NCI-H345 treated with DMSO at 0.1 percent for 48 hours (cell line): ENCODE measurements around the gene DDX28.
"Not testable (repeated sequence)": the region's sequence is repeated elsewhere in the genome, so short reads cannot be mapped to it uniquely, and the experiment has no call there.

Experiments
- DNase-seq: peaks from one replicate; lab custom pipeline; 2025; ENCODE audit not compliant: unreplicated experiment; lab: John Stamatoyannopoulos, UW

The DDX28 gene

GRCh38 chr16:67995423-67995822, 27.6 kb downstream of the DDX28 start:
- no peak for DNase-seq

DNA sequence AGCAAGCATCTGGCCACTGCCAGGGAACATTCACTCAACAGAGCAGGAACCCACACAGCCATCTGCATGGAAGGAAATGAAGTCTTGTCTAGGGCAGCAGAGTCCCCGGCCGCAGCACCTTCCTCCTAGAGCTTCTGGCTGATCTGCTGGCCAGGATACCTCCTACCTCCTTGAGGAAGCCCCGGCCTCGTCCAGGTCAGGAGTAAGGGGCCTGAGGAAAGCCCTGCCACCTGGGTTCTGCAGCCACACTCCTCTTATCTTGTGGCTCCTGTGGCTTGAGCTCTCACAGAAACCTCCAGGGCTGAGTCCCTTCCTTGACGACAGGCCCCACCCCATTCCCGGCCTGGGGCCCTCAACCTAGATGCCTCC, 29.0 kb downstream of the DDX28 start:
- DNase-seq = not testable (repeated sequence)

- DNase-seq = peak; percentile 16
Observed at GRCh38 chr16:67993207-67994039, 29.6 kb downstream of the DDX28 start.

DNA sequence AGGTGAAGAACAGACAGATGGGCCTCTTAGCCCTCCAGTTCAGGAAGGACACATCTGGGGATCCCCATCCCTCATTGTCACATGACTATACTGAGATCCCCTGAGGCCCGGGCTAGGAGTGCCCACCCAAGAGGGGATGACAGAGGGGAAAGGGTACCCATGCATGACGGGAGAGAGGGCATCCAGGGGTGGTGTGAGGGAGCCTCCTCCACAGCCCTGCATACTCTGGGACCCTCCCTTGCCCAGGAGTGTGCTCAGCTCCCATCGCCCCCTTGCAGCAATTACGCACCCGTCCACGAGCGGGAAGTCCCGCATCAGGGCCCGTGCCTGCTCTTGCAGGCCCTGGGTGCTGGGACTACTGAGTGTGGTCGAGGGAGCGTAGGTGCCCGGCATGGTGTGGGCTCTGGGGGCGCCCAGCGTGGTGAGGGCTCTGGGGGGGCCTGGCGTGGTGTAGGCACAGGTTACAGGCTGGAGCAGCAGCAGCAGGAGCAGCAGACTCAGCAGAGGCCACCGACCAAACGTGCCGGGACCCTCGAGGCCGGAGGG, 30.3 kb downstream of the DDX28 start:
- no peak for DNase-seq

- DNase-seq = no peak
Observed at GRCh38 chr16:67990018-67990386, 33.0 kb downstream of the DDX28 start.

DNA sequence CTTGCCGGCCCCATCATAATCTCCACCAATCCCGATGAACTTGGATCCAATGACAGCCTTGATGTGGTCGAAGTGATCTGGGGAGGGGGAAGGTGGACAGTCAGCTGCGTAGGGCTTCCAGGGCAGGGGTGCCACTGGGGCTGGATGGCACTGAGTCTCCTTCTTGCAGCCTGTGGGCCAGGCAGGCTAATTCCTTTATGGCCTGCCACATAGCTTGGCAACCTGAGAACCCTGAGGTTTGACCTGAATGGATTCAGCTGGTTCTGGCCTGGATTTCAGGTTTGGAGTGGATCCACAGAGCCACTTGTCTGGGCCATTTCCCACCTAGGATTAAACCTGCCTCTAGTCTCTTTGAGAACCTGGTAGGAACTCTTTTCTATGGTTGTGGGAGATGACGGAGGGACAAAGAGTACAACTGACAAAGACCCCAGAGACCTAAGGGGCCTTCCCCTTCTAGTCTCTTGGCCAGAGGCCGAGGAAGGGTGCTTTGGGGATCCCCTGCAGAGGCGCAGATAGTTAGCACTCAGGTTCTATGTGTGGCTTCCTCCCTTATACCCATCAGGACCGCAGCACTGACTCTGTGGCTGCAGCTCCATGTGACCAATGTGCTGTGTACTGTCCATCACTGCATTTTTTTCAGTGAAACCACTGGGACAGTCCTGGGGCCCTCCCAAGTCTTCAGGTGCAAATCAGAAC, 33.6 kb downstream of the DDX28 start:
- DNase-seq = no peak

DNA sequence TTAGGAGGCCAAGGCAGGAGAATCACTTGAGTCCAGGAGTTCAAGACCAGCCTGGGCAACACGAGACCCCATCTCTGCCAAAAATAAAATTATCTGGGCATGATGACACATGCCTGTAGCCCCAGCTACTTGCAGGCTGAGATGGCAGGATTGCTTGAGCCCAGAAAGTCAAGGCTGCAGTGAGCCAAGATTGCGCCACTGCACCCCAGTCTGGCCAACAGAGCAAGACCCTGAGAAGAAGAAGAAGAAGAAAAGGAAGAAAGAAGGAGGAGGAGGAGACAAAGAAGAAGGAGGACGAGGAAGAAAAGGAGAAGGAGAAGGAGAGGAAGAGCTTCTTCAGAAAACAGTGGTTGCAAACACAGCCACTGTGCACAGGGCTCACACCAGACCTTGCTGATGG, 34.4 kb downstream of the DDX28 start:
- no peak for DNase-seq

DNA sequence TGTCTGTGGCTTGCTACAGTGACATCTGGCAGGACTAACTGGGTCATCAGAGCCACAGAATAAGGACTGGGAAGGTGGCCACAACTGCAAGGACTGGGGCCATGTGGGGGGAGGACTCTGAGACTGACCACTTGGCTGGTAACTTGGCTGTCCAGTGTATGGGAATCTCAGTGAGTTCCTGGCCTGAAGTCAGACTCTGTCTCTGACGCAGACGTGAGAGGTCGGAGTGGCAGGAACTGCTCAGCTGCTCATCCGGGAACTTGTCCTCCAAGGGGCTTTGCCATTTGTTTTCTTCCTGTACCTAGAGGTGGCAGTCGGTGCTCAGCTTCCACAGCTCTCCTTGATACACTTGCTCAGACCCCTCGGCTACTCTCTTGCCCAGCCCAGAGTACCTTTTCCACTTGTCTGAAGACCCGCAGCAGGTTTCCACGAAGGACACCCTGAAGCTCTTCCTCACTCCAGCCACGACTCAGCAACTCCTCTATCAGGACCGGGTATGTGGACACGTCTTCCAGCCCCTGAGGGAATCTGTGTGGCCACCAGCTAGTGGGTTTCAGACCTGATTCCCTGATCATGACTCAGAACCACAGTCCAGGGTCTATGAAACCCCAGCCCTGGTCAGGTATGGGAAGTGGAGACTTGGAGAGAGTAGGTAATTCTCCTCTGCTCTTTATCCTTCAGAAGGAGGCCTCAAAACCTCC, 35.4 kb downstream of the DDX28 start:
- no peak for DNase-seq

DNA sequence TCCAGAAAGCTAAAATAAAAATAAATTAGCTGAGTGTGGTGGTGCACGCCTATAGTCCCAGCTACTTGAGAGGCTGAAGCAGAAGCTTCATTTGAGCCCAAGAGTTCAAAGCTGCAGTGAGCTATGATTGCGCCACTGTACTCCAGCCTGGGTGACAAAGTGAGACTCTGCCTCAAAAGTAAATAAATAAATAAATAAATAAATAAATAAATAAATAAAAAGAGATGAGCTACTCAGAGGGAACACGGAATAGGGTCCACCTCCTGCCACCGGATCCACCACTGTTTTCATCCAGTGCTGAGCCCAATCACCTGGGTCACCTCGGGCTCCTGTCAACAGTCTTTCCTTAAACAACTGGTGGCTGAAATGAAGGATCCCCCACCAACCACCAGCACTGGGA, 36.1 kb downstream of the DDX28 start:
- DNase-seq = no peak

GRCh38 chr16:67982011-67982696, 40.9 kb downstream of the DDX28 start:
- no peak for DNase-seq

- DNase-seq = no peak
Observed at GRCh38 chr16:67979955-67980678, 42.9 kb downstream of the DDX28 start, which contains the start of gene DPEP3. DPEP3 (minus strand) TSS chr16:67980499; CDS start chr16:67980380, 119 bp downstream.

- no peak for DNase-seq
Observed at GRCh38 chr16:67977469-67978227, 45.4 kb downstream of the DDX28 start.

DNA sequence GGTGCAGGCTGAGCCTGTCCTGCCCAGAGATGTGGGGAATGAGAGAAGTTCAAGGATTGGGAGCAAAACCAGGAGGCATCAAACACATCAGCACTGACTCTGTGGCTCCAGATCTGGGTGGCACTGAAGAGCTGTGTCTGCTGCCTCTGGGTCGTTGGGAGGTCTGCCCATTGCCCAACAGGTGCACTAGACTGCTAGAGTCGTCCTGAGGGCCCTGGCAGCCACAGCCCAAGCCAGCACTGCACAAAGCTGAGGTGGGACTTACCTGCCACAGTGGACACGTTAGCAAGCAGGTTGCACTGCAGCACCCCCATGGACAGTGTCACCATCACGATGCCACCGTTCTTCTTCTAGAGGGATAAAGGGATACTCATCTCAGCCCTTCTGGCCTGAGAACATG, 46.0 kb downstream of the DDX28 start:
- no peak for DNase-seq

- DNase-seq = no peak
Observed at GRCh38 chr16:67976205-67976604, 46.8 kb downstream of the DDX28 start.

- DNase-seq = no peak
Observed at GRCh38 chr16:67975321-67976105, 47.5 kb downstream of the DDX28 start.

DNA sequence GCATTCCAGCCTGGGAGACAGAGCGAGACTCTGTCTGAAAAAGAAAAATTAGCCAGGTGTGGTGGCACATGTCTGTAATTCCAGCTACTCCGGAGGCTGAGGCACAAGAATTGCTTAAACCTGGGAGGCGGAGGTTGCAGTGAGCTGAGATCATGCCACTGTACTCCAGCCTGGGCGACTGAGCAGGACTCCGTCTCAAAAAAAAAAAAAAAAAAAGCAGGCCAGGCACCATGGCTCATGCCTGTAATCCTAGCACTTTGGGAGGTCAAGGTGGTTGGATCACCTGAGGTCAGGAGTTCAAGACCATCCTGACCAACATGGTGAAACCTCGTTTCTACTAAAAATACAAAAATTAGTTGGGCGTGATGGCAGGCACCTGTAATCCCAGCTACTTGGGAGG, 50.7 kb downstream of the DDX28 start:
- DNase-seq = not testable (repeated sequence)

GRCh38 chr16:67971111-67971510, 51.9 kb downstream of the DDX28 start:
- DNase-seq = no peak
